NK-92 treated with Interleukin-12 subunit alpha and Interleukin-12 subunit beta, amount 100 ng/mL, for 24 hours (cell line): ENCODE measurements around the gene TLK2.
"Not testable (repeated sequence)": the region's sequence is repeated elsewhere in the genome, so short reads cannot be mapped to it uniquely, and the experiment has no call there.

Experiments
- DNase-seq: peaks from one replicate; lab custom pipeline; 2025; lab: John Stamatoyannopoulos, UW

TLK2 gene

DNA sequence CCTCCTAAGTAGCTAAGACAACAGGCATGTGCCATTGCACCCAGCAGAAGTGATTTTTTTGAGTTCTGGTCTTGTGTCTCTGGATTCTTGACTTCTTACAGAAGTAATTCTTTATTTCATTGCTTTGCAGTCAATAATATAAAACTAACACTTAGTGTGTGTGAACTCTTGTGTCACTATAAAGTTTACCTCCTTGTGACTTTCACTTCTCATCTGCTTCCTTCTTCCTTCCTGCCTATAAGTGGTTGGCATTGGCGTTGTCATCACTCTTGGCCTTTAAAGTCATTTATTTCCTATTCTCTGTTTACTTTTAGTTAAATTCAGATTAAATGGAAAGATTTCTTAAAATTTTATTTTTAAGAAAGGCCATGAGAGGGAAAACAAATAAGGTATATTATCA is 12.4 kb downstream of the TLK2 start:
- not testable (repeated sequence) for DNase-seq

DNA sequence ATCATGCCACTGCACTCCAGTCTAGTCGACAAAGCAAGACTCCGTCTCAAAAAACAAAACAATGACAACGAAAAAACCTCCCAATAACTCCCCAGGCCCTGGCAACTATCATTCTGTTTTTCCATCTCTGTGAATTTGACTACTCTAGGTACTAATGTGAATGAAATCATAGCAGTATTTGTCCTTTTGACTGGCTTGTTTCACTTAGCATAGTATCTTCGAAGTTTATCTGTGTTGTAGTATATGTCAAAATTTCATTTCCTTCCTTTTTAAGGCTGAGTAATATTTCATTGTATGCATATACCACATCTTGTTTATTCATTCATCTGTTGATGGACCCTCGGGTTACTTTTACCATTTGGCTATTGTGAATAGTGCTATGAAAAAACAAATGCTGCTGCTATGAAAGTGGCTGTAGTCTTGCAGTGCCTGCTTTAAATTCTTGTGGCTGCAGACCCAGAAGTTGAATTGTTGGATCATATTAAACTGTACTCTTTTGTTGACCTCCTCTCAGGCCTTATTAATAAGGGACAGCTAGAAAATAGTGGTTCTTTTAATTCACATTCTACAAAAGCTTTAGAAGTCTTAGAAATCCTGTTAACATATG is 14.5 kb downstream of the TLK2 start:
- DNase-seq, result not testable (repeated sequence)

DNA sequence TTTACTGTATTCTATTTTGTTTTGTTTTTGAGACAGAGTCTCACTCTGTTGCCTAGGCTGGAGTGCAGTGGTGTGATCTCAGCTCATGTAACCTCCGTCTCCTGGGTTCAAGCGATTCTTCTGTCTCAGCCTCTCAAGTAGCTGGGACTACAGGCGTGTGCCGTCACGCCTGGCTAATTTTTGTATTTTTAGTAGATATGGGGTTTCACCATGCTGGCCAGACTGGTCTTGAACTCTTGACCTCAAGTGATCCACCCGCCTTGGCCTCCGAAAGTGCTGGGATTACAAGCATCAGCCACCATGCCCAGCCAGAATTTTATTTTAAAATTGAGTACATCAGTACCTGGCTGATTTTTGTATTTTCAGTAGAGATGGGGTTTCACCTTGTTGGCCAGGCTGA is 15.4 kb downstream of the TLK2 start:
- DNase-seq, result not testable (repeated sequence)

DNA sequence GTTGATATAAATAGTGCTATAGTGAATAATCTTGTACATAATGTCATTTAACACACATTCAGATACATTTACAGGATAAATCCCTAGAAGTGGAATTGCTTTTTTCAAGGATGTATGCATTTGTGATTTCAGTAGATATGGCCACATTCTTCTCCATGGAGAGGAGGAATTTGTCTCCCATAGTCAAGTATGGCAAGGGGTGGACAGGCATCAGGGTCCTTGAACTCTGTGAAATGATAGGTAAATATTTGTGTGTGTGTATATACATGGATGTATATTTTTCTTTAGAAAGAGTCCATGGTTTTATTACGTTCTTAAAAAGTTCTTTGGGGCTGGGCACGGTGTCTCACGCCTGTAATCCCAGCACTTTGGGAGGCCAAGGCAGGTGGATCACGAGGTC is 17.7 kb downstream of the TLK2 start:
- not testable (repeated sequence) for DNase-seq

DNA sequence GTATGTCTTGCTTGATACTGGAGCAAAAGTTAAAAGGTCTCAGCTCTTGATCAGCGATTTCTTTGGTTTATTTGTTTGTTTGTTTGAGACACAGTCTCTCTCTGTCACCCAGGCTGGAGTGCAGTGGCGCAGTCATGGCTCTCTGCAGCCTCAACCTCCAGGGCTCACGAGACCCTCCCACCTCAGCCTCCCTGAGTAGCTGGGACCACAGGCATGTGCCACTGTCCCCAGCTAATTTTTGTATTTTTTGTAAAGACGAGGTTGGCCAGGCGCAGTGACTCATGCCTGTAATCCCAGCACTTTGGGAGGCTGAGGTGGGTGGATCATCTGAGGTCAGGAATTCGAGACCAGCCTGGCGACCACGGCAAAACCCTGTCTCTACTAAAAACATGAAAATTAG is 20.2 kb downstream of the TLK2 start:
- DNase-seq, result not testable (repeated sequence)

DNA sequence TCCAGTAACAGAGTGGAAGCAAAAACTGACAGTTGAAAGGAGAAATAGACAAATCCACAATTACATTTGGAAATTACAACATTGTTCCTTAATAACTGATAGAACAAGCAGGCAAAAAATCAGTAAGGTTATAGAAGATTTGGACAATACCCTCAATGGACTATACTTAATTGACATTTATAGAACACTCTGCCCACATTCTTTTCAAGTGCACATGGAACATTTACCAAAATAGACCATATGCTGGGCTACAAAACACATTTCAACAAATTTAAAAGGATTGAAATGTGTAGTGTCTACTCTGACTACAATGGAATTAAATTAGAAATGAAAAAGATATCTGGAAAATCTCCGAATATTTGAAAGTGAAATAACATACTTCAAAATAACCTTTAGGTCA is 21.8 kb downstream of the TLK2 start:
- not testable (repeated sequence) for DNase-seq

DNA sequence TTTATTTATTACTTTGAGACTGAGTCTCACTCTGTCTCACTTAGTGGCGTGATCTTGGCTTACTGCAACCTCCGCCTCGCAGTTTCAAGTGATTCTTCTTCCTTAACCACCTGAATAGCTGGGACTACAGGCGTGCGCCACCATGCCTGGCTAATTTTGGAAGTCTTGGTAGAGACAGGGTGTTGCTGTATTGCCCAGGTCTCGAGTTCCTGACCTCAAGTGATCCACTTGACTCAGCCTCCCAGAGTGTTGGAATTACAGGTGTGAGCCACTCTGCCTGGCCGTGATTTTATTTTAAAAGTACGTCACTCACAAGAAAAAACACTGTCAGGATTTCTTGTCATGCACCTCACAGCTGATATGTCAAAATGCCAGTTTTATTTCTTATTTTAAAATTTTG is 26.2 kb downstream of the TLK2 start:
- DNase-seq, result not testable (repeated sequence)

DNA sequence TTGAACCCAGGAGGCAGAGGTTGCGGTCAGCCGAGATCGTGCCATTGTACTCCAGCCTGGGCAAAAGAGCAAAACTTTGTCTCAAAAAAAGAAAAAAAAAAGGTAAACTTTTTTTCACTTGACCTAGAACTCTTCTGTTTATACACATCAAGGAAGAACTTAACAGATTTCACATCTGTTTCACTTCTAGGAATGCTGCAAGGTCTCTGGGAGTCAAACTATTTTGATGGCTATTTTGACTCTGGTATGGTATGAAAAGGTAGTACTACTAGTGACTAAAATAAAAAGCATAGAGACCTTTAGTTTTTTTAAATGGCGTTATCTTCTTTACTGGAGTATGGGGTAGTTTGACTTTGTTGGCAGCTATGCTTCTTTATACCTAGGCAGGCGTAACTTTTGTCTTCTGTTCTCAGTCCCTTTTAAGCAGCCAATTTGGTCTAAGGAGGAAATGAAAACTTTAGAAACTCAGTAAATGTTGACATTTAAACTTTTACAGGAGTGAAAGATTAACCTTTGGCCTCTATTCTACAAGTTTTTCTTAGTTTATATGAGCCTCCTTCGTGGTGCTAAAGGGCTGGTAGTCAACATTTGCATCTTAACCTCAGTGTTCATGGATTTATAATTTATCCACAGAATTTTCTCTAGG is 28.7 kb downstream of the TLK2 start:
- not testable (repeated sequence) for DNase-seq

DNA sequence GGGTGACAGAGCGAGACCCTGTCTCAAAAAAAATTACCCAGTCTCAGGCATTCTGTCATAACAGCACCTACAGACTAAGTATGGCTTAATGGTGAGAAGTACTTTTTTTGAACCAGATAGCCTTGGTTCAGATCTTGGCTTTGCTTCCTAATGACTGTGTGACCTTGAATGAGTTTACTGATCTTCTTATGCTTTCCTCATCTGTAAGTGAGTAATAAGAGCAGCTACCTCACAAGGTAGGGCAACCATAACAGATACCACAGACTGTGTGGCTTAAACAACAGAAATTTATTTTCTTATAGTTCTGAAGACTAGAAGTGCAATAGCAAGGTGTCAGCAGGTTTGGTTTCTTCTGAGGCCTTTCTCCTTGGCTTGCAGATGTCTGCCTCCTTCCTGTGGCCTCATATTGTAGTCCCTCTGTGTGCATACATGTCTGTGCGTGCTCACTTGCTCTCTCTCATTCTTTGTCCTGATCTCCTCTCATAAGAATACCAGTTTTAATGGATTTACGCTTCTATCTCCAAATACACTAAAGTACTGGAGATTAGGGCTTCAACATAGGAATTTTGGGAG is 31.7 kb downstream of the TLK2 start:
- not testable (repeated sequence) for DNase-seq

DNA sequence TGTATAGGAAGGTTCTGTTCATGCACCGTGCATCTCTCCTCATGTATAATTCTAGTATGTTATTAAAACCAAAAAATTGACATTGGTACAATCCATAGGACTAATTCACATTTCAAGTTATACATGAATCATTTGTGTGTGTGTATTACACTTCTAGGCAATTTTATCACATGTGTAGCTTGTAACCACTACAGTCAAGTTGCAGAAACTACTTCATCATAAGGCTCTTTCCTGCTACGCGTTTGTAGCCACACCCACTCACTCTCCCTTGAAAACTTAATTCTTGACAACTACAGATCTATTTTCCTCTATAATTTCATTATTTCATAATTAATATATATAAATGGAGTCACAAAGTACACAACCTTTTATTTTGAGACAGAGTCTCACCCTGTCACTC is 32.4 kb downstream of the TLK2 start:
- DNase-seq, result not testable (repeated sequence)

DNA sequence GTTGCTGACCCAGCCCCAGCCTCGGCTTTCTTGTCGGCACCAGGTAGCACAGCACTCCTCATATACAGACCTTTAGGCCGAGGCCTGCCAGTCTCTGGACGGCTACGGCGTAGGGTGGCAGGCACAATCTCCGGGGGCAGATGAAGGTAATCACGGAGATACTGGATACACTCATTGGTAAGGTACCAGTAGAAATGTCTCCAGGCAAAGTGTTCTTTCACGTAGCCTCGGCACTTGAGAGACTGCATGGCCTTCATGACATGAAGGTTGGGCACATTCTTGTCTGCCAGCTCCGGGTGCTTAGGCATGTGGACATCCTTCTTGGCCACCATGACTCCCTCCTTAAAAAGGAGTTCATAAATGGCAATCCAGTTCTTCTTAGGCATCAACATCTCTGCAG is 37.8 kb downstream of the TLK2 start:
- DNase-seq, result not testable (repeated sequence)

DNA sequence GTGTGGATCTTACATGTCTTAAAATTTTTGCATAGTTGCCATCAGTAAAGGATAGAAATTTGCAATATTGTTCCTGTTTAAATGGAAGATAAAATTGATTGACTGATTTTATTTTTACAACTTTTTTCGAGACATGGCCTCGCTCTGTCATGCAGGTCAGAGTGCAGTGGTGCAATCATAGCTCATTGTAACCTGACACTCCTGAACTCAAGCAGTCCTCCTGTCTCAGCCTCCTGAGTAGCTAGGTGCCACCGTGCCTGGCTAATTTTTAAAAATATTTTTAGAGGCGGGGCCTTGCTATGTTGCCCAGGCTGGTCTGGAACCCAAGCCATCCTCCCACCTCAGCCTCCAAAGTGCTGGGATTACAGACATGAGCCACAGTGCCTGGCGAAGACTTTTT is 42.7 kb downstream of the TLK2 start:
- DNase-seq, result not testable (repeated sequence)

DNA sequence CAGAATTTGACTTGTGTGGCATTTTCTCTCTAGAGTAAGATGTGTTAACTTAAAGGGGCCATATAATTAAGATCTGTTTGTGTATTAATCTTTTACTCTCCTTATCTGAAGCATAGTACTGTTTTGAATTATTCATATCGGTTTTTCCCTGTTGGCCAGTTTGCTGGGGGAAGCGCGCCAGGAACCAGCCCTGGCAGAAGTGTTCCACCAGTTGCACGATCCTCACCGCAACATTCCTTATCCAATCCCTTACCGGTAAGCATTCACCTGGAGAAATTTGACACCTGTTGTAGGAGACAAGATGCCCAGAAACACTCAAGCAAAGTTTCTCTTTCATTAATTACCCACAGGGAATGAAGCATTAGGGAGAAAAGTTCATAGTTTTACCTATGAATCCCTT is 45.5 kb downstream of the TLK2 start:
- DNase-seq, result not testable (repeated sequence)

DNA sequence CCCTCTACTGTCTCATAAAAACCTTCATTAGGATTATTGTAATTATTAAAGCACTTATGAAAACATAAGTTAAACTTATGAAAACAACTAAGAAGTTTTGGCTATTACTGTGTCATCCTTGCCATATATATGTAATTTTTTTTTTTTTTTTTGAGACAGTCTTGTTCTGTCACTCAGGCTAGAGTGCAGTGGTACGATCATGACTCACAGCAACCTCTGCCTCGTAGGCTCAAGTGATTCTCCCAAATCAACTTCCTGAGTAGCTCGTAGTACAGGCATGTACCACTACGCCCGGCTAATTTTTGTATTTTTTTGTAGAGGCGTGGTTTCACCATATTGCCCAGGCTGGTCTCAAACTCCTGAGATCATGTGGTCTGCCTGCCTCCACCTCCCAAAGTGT is 46.7 kb downstream of the TLK2 start:
- DNase-seq, result not testable (repeated sequence)

DNA sequence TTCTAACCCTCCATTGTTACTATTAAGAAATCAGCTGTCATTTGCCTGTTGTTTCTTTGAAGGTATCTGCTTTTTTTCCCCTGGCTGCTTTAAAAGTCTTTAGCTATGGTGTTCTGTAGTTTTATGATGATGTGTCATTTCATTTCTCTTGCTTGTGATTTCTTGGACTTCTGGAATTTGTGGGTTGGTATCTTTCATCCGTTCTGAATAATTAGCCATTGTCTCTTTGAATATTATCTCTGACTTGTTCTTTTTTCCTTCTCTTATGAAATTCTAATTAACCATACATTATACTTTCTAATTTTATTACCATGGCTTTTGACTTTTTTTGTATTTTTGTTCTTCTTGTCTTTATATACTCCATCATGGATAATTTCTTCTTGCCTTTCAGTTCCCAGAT is 52.3 kb downstream of the TLK2 start:
- not testable (repeated sequence) for DNase-seq

DNA sequence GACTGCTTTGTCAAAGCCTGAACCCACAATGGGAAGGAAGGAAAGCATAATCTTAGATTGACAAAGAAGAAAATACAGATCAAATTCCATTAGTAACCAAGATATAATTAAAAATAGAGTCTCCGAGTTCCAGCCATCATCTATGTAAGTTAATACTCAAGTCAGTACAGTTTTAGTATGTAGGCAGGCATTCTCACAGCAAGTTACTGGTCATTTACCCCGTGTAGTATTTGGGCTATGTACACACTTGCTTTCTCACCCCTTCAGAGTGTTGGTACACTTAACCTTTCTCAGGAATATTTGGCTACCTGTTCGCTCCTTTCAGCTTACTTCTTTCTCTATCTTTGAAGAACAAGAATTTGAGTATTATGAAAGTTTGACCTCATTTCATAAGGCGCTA is 57.9 kb downstream of the TLK2 start:
- DNase-seq, result not testable (repeated sequence)

DNA sequence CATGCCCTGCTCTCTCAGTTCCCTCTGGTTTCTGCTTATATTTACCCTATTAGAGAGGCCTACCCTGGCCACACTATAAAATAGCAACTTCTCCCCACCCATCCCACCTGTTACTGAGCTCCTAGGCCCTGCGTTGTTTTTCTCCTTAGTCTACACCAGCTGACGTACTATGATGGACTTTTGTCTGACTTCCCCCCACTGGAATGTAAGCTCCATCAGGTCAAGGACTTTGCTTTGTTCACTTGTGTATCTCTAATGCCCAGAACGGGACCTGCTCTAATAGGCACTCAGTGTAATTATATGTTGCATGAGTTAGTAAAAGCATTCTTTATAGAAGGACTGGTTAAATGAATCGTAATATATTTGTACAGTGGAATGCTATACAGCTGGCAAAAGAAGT is 62.4 kb downstream of the TLK2 start:
- not testable (repeated sequence) for DNase-seq

DNA sequence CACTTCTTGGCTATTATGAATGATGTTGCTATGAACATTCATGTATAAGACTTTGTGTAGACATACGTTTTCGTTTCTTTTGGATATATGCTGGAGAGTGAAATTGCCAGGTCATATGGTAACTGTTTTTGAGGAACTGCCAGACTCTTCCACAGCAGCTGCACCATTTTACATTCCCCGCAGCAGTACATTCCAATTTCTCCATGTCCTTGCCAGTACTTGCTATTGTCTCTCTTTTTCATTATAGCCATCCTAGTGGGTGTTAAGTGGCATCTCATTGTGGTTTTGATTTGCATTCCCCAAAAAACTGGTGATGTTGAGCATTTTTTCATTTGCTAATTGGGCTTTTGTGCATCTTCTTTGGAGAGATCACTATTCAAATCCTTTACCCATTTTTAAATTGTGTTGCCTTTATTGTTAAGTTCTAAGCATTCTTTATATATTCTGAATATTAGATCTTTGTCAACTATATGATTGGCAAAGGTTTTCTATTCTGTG is 64.7 kb downstream of the TLK2 start:
- not testable (repeated sequence) for DNase-seq

DNA sequence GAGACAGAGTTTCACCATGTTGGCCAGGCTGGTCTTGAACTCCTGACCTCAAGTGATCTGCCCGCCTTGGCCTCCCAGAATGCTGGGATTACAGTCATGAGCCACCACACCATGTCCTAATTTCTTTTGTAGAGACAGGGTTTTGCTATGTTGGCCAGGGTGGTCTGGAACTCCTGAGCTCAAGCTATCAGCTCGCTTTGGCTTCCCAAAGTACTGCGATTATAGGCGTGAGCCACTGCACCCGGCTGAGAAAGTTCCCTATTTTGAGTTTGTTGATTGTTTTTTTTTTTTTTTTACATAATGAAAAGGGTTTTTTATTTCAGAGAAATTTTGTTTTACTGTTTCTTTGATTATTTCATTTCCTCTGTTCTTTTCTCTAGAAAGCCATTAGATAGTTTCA is 67.4 kb downstream of the TLK2 start:
- not testable (repeated sequence) for DNase-seq

DNA sequence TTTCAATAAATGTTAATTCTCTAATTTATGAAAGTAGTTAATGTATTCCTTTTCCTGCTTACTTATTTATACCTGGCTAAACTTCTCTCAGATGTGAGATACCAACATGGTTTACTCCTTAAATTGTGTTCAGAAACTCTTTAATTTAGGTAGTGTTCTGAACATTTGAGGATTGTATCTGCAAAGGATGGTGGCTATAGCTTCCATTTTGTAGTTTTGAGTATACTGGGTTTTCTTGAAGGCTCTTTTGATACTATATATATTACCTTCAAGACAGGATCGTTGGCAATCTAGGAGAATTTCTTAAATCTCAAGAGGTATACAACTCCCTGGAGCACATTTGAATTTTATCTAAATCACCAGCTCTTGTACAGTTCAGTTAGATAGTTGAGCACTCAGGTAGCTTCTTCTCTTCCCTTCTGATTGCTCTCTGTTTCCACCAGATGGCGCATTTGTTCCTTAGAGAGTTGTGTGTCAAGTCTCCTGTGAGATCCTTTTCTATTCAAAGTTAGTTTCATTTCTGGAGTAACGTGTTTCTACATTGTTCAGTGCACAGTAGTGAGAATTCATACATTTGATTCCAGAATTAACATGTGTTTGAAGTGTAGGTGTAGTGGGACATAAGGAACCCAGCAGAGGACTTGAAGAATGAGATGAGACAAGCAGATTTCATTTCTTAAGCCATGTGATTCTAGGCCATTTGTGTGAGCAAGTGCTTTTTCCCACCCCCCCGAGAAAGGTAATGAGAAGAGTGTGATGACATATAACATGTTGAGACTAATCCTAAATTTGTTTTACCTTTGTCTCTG is 74.4 kb downstream of the TLK2 start:
- not testable (repeated sequence) for DNase-seq

DNA sequence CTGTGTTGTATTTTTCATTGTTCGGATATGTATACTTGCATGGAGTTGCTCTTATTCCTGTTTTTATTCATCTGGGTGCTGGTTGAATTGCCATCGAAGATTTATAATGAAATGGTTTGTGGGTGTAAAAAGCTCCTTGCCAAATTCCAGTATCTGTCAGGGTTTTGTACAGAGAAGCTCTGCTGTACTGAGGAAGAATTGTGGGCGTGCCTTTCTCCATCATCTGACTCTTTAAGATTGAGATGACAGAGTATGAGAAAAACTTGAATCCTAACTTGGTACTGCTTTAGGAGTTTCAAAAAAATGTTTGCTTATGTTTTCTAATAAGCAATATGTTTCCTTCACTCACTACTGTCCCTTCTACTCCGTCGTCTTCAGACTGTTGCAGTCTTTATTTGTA is 78.9 kb downstream of the TLK2 start:
- not testable (repeated sequence) for DNase-seq

DNA sequence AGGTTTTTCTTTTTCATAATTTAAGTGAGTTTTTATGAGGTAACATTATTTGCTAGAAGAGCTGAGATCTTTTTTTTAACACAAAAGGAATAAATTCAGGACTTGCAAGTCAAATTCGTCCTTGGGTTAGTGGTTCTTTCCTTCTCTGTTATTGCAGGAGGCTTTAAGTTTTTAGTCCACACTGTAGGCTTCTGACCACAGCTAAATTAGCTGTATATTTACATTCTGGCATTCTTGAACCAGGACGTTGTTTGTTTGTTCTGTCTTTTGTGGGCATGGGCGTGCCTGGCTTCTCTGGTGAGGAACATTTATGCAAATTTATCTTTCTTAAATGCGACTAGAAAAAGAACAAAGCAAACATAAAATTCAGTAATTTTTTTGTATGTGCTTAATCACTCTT is 80.3 kb downstream of the TLK2 start:
- DNase-seq, result not testable (repeated sequence)
